ELR (cell line): ENCODE measurements around the gene S100A13.

Source experiments
- DNase-seq: peaks from one replicate; pipeline ENCODE4 v3.0.0-alpha.2; 2015; ENCODE audit warnings: low read depth

The S100A13 gene

DNA sequence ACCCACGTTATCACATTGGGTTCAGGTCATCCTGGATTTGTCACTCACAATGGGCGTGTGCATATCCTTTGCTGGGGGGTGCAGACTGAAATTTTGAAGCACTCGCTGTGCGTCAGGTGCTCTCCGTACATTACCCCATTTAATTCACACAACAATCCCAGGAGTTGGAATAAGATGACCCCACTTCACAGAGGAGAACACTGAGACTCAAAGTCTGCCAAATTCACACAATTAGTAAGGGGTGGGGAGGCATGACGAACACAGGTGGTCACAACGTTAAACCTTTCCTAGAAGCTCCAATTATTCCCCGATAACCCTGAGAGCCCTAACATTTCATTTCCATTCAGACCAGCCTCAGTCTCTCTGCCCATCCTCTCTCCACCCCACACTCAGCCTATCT, 57.8 kb downstream of the S100A13 start:
- DNase-seq: no peak
